ENCODE measurements around the gene CPA4. TPM values are rescaled to one million over a fixed set of nuclear protein-coding genes. Genes with fewer than 3 reads are reported as not detected.

The CPA4 gene
- total RNA-seq, 1 experiment from 2014 or later: 3.1 TPM

GRCh38 chr7:130296221-130296951 is 3.4 kb downstream of the CPA4 start:
- Histone ChIP-seq H3K36me3 (ENCODE audit: control insufficient read depth, insufficient read depth, low read length) (no peaks in the 10 kb centered on the region), H3K27ac (ENCODE audit: low read length) (no peak overlapping the region), H3K4me1 (ENCODE audit: control insufficient read depth, insufficient read depth, low read length) (no peaks in the 10 kb centered on the region), H3K27me3 (ENCODE audit: control insufficient read depth, insufficient read depth, low read length) (no peaks in the 10 kb centered on the region), H3K9me3 (ENCODE audit: control insufficient read depth, insufficient read depth, low read depth, low read length) (no peaks in the 10 kb centered on the region; the same call in 1 of the 2 replicates), H3K4me3 (ENCODE audit: low read depth in 2 of 2, low read length in 2 of 2) (no peak overlapping the region)
- intact Hi-C loops (cut with micrococcal nuclease; ENCODE audit: unreplicated experiment) (no loop called here), in situ Hi-C loops (cut with HindIII; ENCODE audit: low pct_unique_long_range_greater_than_20kb, low sequenced_read_pairs) (no loop called here)
- no peak for DNase-seq (ENCODE audit: low read depth, low spot score)
- no peak for ATAC-seq
- TF ChIP-seq TCF7L2 (IDR thresholded peaks at IDR 0.05; ENCODE audit: low read depth, low read length): no peak
- TF ChIP-seq, protein P1, sequence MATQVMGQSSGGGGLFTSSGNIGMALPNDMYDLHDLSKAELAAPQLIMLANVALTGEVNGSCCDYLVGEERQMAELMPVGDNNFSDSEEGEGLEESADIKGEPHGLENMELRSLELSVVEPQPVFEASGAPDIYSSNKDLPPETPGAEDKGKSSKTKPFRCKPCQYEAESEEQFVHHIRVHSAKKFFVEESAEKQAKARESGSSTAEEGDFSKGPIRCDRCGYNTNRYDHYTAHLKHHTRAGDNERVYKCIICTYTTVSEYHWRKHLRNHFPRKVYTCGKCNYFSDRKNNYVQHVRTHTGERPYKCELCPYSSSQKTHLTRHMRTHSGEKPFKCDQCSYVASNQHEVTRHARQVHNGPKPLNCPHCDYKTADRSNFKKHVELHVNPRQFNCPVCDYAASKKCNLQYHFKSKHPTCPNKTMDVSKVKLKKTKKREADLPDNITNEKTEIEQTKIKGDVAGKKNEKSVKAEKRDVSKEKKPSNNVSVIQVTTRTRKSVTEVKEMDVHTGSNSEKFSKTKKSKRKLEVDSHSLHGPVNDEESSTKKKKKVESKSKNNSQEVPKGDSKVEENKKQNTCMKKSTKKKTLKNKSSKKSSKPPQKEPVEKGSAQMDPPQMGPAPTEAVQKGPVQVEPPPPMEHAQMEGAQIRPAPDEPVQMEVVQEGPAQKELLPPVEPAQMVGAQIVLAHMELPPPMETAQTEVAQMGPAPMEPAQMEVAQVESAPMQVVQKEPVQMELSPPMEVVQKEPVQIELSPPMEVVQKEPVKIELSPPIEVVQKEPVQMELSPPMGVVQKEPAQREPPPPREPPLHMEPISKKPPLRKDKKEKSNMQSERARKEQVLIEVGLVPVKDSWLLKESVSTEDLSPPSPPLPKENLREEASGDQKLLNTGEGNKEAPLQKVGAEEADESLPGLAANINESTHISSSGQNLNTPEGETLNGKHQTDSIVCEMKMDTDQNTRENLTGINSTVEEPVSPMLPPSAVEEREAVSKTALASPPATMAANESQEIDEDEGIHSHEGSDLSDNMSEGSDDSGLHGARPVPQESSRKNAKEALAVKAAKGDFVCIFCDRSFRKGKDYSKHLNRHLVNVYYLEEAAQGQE (IDR thresholded peaks at IDR 0.05; ENCODE audit: insufficient read depth in 1 of 2, low read depth in 2 of 2, low read length in 1 of 2): no peak
- no peak for TF ChIP-seq SIN3A (IDR thresholded peaks at IDR 0.05; ENCODE audit: borderline replicate concordance, insufficient read depth, low read depth, low read length)
- no peak for TF ChIP-seq POLR2AphosphoS5 (IDR thresholded peaks at IDR 0.05; ENCODE audit: low read depth, low read length)
- no peak for TF ChIP-seq CTCF (IDR thresholded peaks at IDR 0.05)
- ChIA-PET POLR2A (no interaction called here), CTCF (interaction anchor here (0.6 kb wide), 3 partner anchors 19 to 328 kb away, joined by 3 to 6 read pairs (median 5); no protein-coding TSS in a partner anchor)
- no TSS peak for BruUV-seq (replicated peaks)

GRCh38 chr7:130297628-130298543 is 4.9 kb downstream of the CPA4 start:
- Histone ChIP-seq H3K4me3 (ENCODE audit: low read depth in 2 of 2, low read length in 2 of 2) (no peak overlapping the region), H3K4me1 (ENCODE audit: control insufficient read depth, insufficient read depth, low read length) (no peaks in the 10 kb centered on the region), H3K9me3 (ENCODE audit: control insufficient read depth, insufficient read depth, low read depth, low read length) (no peaks in the 10 kb centered on the region; the same call in 1 of the 2 replicates), H3K36me3 (ENCODE audit: control insufficient read depth, insufficient read depth, low read length) (no peaks in the 10 kb centered on the region), H3K27me3 (ENCODE audit: control insufficient read depth, insufficient read depth, low read length) (no peaks in the 10 kb centered on the region), H3K27ac (ENCODE audit: low read length) (no peak overlapping the region)
- POLR2A ChIA-PET: no interaction called here
- TF ChIP-seq, protein P1 (IDR thresholded peaks at IDR 0.05; ENCODE audit: insufficient read depth in 1 of 2, low read depth in 2 of 2, low read length in 1 of 2): no peak
- no peak for TF ChIP-seq CTCF (IDR thresholded peaks at IDR 0.05)
- TF ChIP-seq TCF7L2 (IDR thresholded peaks at IDR 0.05; ENCODE audit: low read depth, low read length): no peak
- no peak for TF ChIP-seq POLR2AphosphoS5 (IDR thresholded peaks at IDR 0.05; ENCODE audit: low read depth, low read length)
- no peak for TF ChIP-seq SIN3A (IDR thresholded peaks at IDR 0.05; ENCODE audit: borderline replicate concordance, insufficient read depth, low read depth, low read length)
- DNase-seq (ENCODE audit: low read depth, low spot score): no peak
- no TSS peak for BruUV-seq (replicated peaks)
- CTCF ChIA-PET: interaction anchor here (1.0 kb wide), 1 partner anchor 31 kb away, joined by 3 read pairs; no protein-coding TSS in a partner anchor
- intact Hi-C loops (cut with micrococcal nuclease; ENCODE audit: unreplicated experiment): no loop called here
- no peak for ATAC-seq
- in situ Hi-C loops (cut with HindIII; ENCODE audit: low pct_unique_long_range_greater_than_20kb, low sequenced_read_pairs): no loop called here
